ENCODE data around the gene ARGLU1.

Gene ARGLU1

DNA sequence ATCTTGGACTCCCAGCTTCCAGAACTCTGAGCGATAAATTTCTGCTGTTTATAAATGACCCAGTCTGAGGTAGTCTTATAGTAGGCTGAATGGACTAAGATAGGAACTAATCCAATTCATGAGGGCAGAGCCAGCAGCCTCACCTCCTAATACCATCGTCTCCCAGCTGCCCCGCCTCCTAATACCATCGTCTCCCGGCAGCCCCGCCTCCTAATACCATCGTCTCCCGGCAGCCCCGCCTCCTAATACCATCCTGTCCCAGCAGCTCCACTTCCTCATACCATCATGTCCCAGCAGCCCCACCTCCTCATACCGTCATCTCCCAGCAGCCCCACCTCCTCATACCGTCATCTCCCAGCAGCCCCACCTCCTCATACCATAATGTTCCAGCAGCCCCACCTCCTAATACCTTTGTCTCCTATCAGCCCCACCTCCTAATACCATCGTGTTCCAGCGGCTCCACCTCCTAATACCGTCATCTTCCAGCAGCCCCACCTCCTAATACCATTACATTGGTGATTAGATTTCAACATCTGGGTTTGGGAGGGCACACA lies 2.4 kb upstream of the ARGLU1 start:
- H3K4me3 ChIP-seq (replicated peaks; ENCODE audit: low read depth, low read length) = no peak overlapping the region
- no peak for DNase-seq (ENCODE audit: extremely low read depth, low read depth)

DNA sequence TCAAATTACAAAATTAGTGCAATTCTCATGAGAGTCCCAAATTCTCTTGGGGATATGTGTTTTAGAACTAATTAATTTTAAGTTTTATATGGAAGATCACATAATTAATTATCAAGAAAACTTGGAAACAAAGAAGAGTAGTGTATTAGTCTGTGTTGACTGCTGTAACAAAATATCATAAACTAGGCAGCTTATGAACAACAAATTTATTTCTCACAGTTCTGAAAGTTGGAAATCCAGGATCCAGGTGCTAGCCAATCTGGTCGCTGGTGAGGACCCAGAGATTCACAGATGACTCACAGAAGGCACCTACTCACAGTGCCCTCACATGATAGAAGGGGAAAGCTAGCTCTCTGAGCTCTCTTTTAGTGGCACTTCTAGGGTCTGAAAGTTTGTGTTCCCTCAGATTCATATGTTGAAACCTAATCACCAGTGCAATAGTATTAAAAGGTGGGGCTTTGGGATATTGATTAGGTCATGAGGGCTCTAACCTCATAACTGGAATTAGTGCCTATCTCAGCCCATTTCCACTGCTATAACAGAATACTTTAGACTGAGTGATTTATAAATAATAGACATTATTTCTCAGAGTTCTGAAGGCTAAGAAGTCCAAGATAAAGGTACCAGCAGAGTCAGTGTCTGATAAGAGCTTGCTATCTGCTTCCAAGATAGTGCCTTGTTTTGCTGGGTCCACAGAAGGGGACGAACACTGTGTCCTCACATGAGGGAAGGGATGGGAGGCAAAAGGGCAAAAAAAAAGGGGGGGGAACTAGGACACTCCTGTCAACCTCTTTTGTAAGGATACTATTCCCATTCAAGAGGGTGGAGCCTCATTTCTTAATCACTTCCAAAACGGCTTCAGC lies 1.5 kb upstream of the ARGLU1 start:
- DNase-seq (ENCODE audit: extremely low read depth, low read depth) = no peak
- no peak overlapping the region for H3K4me3 ChIP-seq (replicated peaks; ENCODE audit: low read depth, low read length)
- TF ChIP-seq, protein P1, sequence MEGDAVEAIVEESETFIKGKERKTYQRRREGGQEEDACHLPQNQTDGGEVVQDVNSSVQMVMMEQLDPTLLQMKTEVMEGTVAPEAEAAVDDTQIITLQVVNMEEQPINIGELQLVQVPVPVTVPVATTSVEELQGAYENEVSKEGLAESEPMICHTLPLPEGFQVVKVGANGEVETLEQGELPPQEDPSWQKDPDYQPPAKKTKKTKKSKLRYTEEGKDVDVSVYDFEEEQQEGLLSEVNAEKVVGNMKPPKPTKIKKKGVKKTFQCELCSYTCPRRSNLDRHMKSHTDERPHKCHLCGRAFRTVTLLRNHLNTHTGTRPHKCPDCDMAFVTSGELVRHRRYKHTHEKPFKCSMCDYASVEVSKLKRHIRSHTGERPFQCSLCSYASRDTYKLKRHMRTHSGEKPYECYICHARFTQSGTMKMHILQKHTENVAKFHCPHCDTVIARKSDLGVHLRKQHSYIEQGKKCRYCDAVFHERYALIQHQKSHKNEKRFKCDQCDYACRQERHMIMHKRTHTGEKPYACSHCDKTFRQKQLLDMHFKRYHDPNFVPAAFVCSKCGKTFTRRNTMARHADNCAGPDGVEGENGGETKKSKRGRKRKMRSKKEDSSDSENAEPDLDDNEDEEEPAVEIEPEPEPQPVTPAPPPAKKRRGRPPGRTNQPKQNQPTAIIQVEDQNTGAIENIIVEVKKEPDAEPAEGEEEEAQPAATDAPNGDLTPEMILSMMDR (IDR thresholded peaks at IDR 0.05; ENCODE audit: low read depth, low read length, missing control alignments) = no peak

More for the DNA sequence above, 2.4 kb upstream of the ARGLU1 start:
- TF ChIP-seq, protein P1 (IDR thresholded peaks at IDR 0.05; ENCODE audit: low read depth, low read length, missing control alignments) = no peak

DNA sequence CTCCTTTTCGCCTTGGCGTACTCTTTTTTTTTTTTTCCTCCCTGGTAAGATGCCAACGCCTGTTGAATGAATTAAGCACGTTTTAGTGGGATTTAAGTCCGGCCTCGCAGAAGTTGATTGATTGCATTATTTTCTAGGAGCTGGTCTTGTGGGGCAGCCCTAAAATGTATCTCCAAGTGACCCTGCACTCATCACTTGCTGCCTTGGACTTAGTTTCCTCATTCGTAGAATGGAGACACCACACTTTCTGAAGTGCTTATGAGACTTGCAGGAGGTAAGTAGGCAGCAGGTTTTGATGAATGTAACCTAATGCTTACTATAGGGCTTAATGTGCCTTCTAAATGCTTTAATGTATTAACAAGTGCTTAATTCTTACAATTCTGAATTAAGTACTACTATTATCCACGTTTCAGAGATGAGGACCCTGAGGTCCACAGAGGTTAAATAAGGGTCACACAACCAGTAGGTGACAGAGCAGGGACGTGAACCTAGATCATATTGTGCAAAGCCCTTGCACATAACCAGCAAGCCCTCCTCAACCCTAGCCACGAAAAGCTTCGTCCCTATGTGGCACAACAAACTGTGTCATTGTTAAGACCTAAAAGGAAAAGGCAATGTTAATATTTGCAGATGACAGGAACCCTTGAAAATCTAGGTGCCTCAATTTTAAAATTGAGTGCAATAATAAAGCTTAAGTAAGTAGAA lies 514 bp upstream of the ARGLU1 start:
- H3K4me3 ChIP-seq (replicated peaks; ENCODE audit: low read depth, low read length) = peak overlapping the region; percentile 93
- no peak for DNase-seq (ENCODE audit: extremely low read depth, low read depth)
- TF ChIP-seq, protein P1 (IDR thresholded peaks at IDR 0.05; ENCODE audit: low read depth, low read length, missing control alignments) = no peak

- TF ChIP-seq, protein P1 (IDR thresholded peaks at IDR 0.05; ENCODE audit: low read depth, low read length, missing control alignments) = no peak
- peak; percentile 26 for DNase-seq (ENCODE audit: extremely low read depth, low read depth)
- peak overlapping the region; percentile 93 for H3K4me3 ChIP-seq (replicated peaks; ENCODE audit: low read depth, low read length)
Observed at GRCh38 chr13:106566641-106567473, 1.1 kb downstream of the ARGLU1 start.

GRCh38 chr13:106565127-106565775 lies 2.7 kb downstream of the ARGLU1 start:
- H3K4me3 ChIP-seq (replicated peaks; ENCODE audit: low read depth, low read length) = peak overlapping the region; percentile 93
- TF ChIP-seq, protein P1 (IDR thresholded peaks at IDR 0.05; ENCODE audit: low read depth, low read length, missing control alignments) = no peak
- DNase-seq (ENCODE audit: extremely low read depth, low read depth) = no peak

- TF ChIP-seq, protein P1 (IDR thresholded peaks at IDR 0.05; ENCODE audit: low read depth, low read length, missing control alignments) = no peak
- no peak overlapping the region for H3K4me3 ChIP-seq (replicated peaks; ENCODE audit: low read depth, low read length)
- no peak for DNase-seq (ENCODE audit: extremely low read depth, low read depth)
Observed at GRCh38 chr13:106562301-106562700, 5.6 kb downstream of the ARGLU1 start.
